ENCODE results near the gene PDK2. TPM values are rescaled to one million over a fixed set of nuclear protein-coding genes. Genes with fewer than 3 reads are reported as not detected.

PDK2 gene
- total RNA-seq (2012; rRNA removed) (26.7 and 38.0 TPM in 2 replicates), polyA plus RNA-seq (2012; rRNA removed) (104 and 113 TPM in 2 replicates), Bru-seq, nascent RNA (percentile 45 among the genes with signal in this experiment), BruChase-seq, experiment 1, labeled RNA remaining after a 6-hour chase (percentile 50 among the genes with signal in this experiment), BruChase-seq, experiment 2, labeled RNA remaining after a 2-hour chase (percentile 50 among the genes with signal in this experiment)
- 45.0 and 131 TPM in 2 replicates for polyA plus RNA-seq (2012; cell fraction: cytosol; rRNA removed)
- 71.2 and 130 TPM in 2 replicates for polyA plus RNA-seq (2012; cell fraction: nucleus; rRNA removed; ENCODE audit: low replicate concordance)
- long read RNA-seq, transcript PDK2-206 (4 exons, 865 nt), result minor isoform, 6 of 56 reads
- long read RNA-seq, transcript PDK2-203 (11 exons, 3,440 nt), result major isoform, 30 of 56 reads
- long read RNA-seq, partial matches to known transcripts, result 4 of 56 reads
- long read RNA-seq, other reads (novel, unspliced or antisense), result 13 of 56 reads

DNA sequence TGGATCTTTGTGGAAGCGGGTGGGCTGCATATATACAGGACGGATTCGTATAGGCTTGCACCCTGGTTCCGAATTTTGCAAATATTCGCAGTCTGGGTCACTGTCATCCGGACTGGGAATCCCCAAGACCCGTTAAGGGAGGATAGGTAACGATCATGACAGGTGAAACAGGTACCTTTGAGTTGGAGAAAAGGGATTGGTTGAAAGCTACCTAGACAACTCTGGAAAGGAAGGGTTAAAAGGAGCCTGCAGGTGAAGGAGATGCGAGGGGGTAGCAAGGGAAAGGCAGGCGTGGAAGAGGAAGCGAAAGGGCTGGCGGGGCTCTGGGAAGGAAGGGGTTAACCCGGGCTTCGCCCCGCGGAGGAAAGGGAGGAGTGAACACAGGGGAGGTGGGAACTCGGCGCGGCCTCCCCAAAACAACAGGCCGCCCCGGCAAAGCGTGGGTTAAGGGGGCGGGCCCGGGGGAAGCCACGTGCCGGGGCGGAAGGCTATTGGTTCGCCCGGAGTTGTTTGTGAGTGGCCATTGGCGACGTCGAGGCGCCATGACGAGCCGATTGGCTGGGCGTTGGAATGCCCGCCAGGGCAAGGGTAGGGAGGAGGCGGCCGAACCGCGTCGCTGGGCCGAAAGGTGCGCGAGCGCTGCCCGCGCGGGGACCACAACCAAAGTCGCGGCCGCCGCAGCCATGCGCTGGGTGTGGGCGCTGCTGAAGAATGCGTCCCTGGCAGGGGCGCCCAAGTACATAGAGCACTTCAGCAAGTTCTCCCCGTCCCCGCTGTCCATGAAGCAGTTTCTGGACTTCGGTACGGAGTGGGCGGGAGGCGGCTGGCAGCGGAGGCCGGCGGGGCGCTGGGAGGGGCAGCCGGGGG is at the start of gene PDK2:
Gene PDK2, plus strand, starts transcription at position 599 of the 867 bp plus-strand sequence. Its CDS starts 85 bp downstream, at position 684.
- Histone ChIP-seq H2AK5ac (ENCODE audit: low read depth, low read length) (peak within 1 kb of the TSS; percentile 63), H2BK120ac (ENCODE audit: low read depth, low read length) (peak within 1 kb of the TSS; percentile 50), H2BK15ac (ENCODE audit: low read depth, low read length) (peak within 1 kb of the TSS; percentile 40; the same call in 2 of the 3 replicates), H3K9me1 (ENCODE audit: insufficient read depth, low read length) (no peaks in the 10 kb centered on the region), H3K27me3 (ENCODE audit: control insufficient read depth, insufficient read depth, low read length) (no peaks in the 10 kb centered on the region), H2BK20ac (ENCODE audit: low read depth, low read length) (peak within 1 kb of the TSS; percentile 12; the same call in 1 of the 2 replicates), H3K4me2 (ENCODE audit: low read depth, low read length) (peak within 1 kb of the TSS; percentile 92), H3K27ac (ENCODE audit: insufficient read depth, low read length) (peak within 1 kb of the TSS; percentile 60), H3K18ac (ENCODE audit: low read depth, low read length) (peak within 1 kb of the TSS; percentile 35), H4K5ac (ENCODE audit: low read depth, low read length) (peak within 1 kb of the TSS; percentile 56), H2AFZ (replicated peaks; ENCODE audit: low read length, poor library complexity) (peak within 1 kb of the TSS; percentile 95), H3K9me3 (ENCODE audit: control insufficient read depth, insufficient read depth, low read length) (no peaks in the 10 kb centered on the region), H3K9ac (ENCODE audit: low read depth, low read length) (peak within 1 kb of the TSS; percentile 82), H4K20me1 (ENCODE audit: insufficient read depth, low read length) (peaks cover 3% of the 10 kb centered on the region; the same call in 1 of the 2 replicates), H2BK5ac (ENCODE audit: low read depth, low read length, poor library complexity, severe bottlenecking) (peak within 1 kb of the TSS; percentile 53), H4K8ac (ENCODE audit: low read depth in 2 of 2, low read length in 2 of 2) (peak within 1 kb of the TSS; percentile 68 to 89), H4K91ac (ENCODE audit: insufficient read depth, low read depth, low read length) (peak within 1 kb of the TSS; percentile 44), H3K4me3 (ENCODE audit: insufficient read depth, low read depth, low read length) (peak within 1 kb of the TSS; percentile 91), H3K14ac (replicated peaks; ENCODE audit: low read depth, low read length) (peak within 1 kb of the TSS; percentile 86), H3K23ac (ENCODE audit: low read depth, low read length) (peak within 1 kb of the TSS; percentile 66; the same call in 1 of the 2 replicates), H3K4ac (ENCODE audit: low read depth, low read length) (peak within 1 kb of the TSS; percentile 66), H3K56ac (ENCODE audit: extremely low read depth, insufficient read depth, low read length) (peak within 1 kb of the TSS; percentile 46), H3K4me1 (ENCODE audit: control insufficient read depth, insufficient read depth, low read length) (peaks cover 5% of the 10 kb centered on the region; the same call in 1 of the 2 replicates), H3K36me3 (ENCODE audit: control insufficient read depth, insufficient read depth, low read length) (peaks cover 15% of the 10 kb centered on the region), H3K79me1 (ENCODE audit: low read depth in 1 of 2, low read length in 2 of 2) (peaks cover 6 to 11% of the 10 kb centered on the region in 2 experiments; a peak in 3 of 4 replicates), H2AK9ac (replicated peaks; ENCODE audit: low read depth, low read length, poor library complexity) (peak within 1 kb of the TSS; percentile 97)
- dilution Hi-C loops (cut with HindIII; ENCODE audit: low sequenced_read_pairs, unreplicated experiment) (no loop called here), intact Hi-C loops (cut with micrococcal nuclease) (loop anchor here (1.0 to 2.0 kb wide), 4 partner anchors 54 to 202 kb away; no protein-coding TSS in a partner anchor), in situ Hi-C loops (cut with MboI; ENCODE audit: low sequenced_read_pairs) (loop anchor here (5.0 kb wide), 1 partner anchor 202 kb away; no protein-coding TSS in a partner anchor)
- ChIA-PET CTCF (interaction anchor here (0.8 to 2.5 kb wide), 15 partner anchors 13 to 238 kb away, joined by 3 to 15 read pairs (median 5); partner anchors contain the start of gene ITGA3), POLR2A (ENCODE audit: unreplicated experiment) (interaction anchor here (1.6 kb wide), 1 partner anchor 68 kb away, joined by 4 read pairs; no protein-coding TSS in a partner anchor)
- no TSS peak for BruUV-seq (replicated peaks)
- ATAC-seq (ENCODE audit: low read depth) (peak; percentile 94), DNase-seq (peak; percentile 92)
- WGBS, 2 experiments (ENCODE audit: extremely low coverage in 2 of 2, insufficient read length in 1 of 2), result 2% methylated on average over 31 of the region's 68 CpGs; no CpG with 5 or more reads in 1 of the 2 experiments
- TF ChIP-seq CEBPB (IDR thresholded peaks at IDR 0.05; ENCODE audit: low read depth, low read length), result no peak
- TF ChIP-seq FOS (IDR thresholded peaks at IDR 0.05; ENCODE audit: low read depth, low read length), result peak; percentile 69; the same call in 1 of the 2 replicates
- TF ChIP-seq, protein P1, sequence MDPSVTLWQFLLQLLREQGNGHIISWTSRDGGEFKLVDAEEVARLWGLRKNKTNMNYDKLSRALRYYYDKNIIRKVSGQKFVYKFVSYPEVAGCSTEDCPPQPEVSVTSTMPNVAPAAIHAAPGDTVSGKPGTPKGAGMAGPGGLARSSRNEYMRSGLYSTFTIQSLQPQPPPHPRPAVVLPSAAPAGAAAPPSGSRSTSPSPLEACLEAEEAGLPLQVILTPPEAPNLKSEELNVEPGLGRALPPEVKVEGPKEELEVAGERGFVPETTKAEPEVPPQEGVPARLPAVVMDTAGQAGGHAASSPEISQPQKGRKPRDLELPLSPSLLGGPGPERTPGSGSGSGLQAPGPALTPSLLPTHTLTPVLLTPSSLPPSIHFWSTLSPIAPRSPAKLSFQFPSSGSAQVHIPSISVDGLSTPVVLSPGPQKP (IDR thresholded peaks at IDR 0.05; ENCODE audit: borderline replicate concordance, low read depth, low read length), result no peak
- no peak for TF ChIP-seq RFX5 (IDR thresholded peaks at IDR 0.05; ENCODE audit: low read depth, low read length)
- TF ChIP-seq, protein P2, sequence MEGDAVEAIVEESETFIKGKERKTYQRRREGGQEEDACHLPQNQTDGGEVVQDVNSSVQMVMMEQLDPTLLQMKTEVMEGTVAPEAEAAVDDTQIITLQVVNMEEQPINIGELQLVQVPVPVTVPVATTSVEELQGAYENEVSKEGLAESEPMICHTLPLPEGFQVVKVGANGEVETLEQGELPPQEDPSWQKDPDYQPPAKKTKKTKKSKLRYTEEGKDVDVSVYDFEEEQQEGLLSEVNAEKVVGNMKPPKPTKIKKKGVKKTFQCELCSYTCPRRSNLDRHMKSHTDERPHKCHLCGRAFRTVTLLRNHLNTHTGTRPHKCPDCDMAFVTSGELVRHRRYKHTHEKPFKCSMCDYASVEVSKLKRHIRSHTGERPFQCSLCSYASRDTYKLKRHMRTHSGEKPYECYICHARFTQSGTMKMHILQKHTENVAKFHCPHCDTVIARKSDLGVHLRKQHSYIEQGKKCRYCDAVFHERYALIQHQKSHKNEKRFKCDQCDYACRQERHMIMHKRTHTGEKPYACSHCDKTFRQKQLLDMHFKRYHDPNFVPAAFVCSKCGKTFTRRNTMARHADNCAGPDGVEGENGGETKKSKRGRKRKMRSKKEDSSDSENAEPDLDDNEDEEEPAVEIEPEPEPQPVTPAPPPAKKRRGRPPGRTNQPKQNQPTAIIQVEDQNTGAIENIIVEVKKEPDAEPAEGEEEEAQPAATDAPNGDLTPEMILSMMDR (conservative IDR thresholded peaks at IDR 0.05; ENCODE audit: low read depth, low read length), result no peak
- no peak for TF ChIP-seq RCOR1 (IDR thresholded peaks at IDR 0.05; ENCODE audit: insufficient replicate concordance, low read length)
- TF ChIP-seq, protein P3, sequence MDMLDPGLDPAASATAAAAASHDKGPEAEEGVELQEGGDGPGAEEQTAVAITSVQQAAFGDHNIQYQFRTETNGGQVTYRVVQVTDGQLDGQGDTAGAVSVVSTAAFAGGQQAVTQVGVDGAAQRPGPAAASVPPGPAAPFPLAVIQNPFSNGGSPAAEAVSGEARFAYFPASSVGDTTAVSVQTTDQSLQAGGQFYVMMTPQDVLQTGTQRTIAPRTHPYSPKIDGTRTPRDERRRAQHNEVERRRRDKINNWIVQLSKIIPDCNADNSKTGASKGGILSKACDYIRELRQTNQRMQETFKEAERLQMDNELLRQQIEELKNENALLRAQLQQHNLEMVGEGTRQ (IDR thresholded peaks at IDR 0.05; ENCODE audit: low read depth, low read length), result peak; percentile 98
- peak; percentile 96 for TF ChIP-seq MAZ (IDR thresholded peaks at IDR 0.05; ENCODE audit: borderline replicate concordance, low read depth, low read length)
- TF ChIP-seq MXI1 (IDR thresholded peaks at IDR 0.05; ENCODE audit: borderline replicate concordance, low read depth, low read length), result peak; percentile 32; the same call in 1 of the 2 replicates
